ENCODE measurements around the gene LIPM.

LIPM gene

GRCh38 chr10:88800152-88801125 lies 2.1 kb upstream of the LIPM start:
- peak overlapping the region in 1 of 21 experiments; percentile 5 for H3K27ac ChIP-seq
- no peak overlapping the region for H3K4me3 ChIP-seq

- Histone ChIP-seq H3K4me3 (peak overlapping the region in 2 of 7 experiments; percentile 3 to 11), H3K27ac (peak overlapping the region in 15 of 21 experiments; percentile 3 to 76 (median 59))
Measured at GRCh38 chr10:88803641-88804040, 1.1 kb downstream of the LIPM start.

GRCh38 chr10:88804083-88804812 lies 1.7 kb downstream of the LIPM start:
- Histone ChIP-seq H3K4me3 (peak overlapping the region in 3 of 7 experiments; percentile 3 to 11 (median 6)), H3K27ac (peak overlapping the region in 17 of 21 experiments; percentile 1 to 76 (median 59))

- Histone ChIP-seq H3K4me3 (no peak overlapping the region), H3K27ac (no peak overlapping the region)
Measured at GRCh38 chr10:88805361-88805760, 2.8 kb downstream of the LIPM start.

- Histone ChIP-seq H3K27ac (no peak overlapping the region), H3K4me3 (no peak overlapping the region)
Measured at GRCh38 chr10:88805924-88806323, 3.4 kb downstream of the LIPM start.

- no peak overlapping the region for H3K4me3 ChIP-seq
- no peak overlapping the region for H3K27ac ChIP-seq
Measured at GRCh38 chr10:88809621-88810020, 7.1 kb downstream of the LIPM start.

- H3K4me3 ChIP-seq, result no peak overlapping the region
- no peak overlapping the region for H3K27ac ChIP-seq
Measured at GRCh38 chr10:88810196-88810961, 7.8 kb downstream of the LIPM start.

- Histone ChIP-seq H3K4me3 (no peak overlapping the region), H3K27ac (no peak overlapping the region)
Measured at GRCh38 chr10:88813200-88813599, 10.7 kb downstream of the LIPM start.

GRCh38 chr10:88819290-88819689 lies 16.8 kb downstream of the LIPM start:
- peak overlapping the region in 1 of 21 experiments; percentile 18 for H3K27ac ChIP-seq
- no peak overlapping the region for H3K4me3 ChIP-seq

GRCh38 chr10:88820748-88821401 lies 18.3 kb downstream of the LIPM start:
- Histone ChIP-seq H3K27ac (peak overlapping the region in 4 of 21 experiments; percentile 3 to 66 (median 28)), H3K4me3 (no peak overlapping the region)

GRCh38 chr10:88826388-88826787 lies 23.9 kb downstream of the LIPM start:
- peak overlapping the region in 3 of 21 experiments; percentile 17 to 24 (median 20) for H3K27ac ChIP-seq
- H3K4me3 ChIP-seq, result no peak overlapping the region

- Histone ChIP-seq H3K4me3 (no peak overlapping the region), H3K27ac (no peak overlapping the region)
Measured at GRCh38 chr10:88827671-88828070, 25.1 kb downstream of the LIPM start.

- Histone ChIP-seq H3K4me3 (no peak overlapping the region), H3K27ac (no peak overlapping the region)
Measured at GRCh38 chr10:88828310-88828709, 25.8 kb downstream of the LIPM start.

- peak overlapping the region in 2 of 21 experiments; percentile 8 to 32 for H3K27ac ChIP-seq
- H3K4me3 ChIP-seq, result no peak overlapping the region
Measured at GRCh38 chr10:88830643-88831268, 28.2 kb downstream of the LIPM start.

GRCh38 chr10:88831709-88832108 lies 29.2 kb downstream of the LIPM start:
- no peak overlapping the region for H3K4me3 ChIP-seq
- peak overlapping the region in 2 of 21 experiments; percentile 8 to 32 for H3K27ac ChIP-seq

GRCh38 chr10:88832376-88832775 lies 29.8 kb downstream of the LIPM start:
- Histone ChIP-seq H3K27ac (peak overlapping the region in 1 of 21 experiments; percentile 39), H3K4me3 (no peak overlapping the region)

GRCh38 chr10:88833156-88833555 lies 30.6 kb downstream of the LIPM start:
- Histone ChIP-seq H3K4me3 (no peak overlapping the region), H3K27ac (peak overlapping the region in 1 of 21 experiments; percentile 51)

GRCh38 chr10:88833723-88834122 lies 31.2 kb downstream of the LIPM start:
- Histone ChIP-seq H3K27ac (peak overlapping the region in 1 of 21 experiments; percentile 51), H3K4me3 (no peak overlapping the region)

Data from skin epidermis (tissue), 12 donors.